GM19467 (cell line): ENCODE measurements around the gene DHDH.
A peak's percentile ranks its signal among the peaks of the same experiment; 100 is the strongest.

Source experiments
- ATAC-seq: cut with Tn5 transposase; IDR thresholded peaks from one replicate; pipeline ENCODE4 v1.9.1; 2021; ENCODE audit warnings: mild to moderate bottlenecking, moderate library complexity; ENCODE audit not compliant: unreplicated experiment

DHDH gene

DNA sequence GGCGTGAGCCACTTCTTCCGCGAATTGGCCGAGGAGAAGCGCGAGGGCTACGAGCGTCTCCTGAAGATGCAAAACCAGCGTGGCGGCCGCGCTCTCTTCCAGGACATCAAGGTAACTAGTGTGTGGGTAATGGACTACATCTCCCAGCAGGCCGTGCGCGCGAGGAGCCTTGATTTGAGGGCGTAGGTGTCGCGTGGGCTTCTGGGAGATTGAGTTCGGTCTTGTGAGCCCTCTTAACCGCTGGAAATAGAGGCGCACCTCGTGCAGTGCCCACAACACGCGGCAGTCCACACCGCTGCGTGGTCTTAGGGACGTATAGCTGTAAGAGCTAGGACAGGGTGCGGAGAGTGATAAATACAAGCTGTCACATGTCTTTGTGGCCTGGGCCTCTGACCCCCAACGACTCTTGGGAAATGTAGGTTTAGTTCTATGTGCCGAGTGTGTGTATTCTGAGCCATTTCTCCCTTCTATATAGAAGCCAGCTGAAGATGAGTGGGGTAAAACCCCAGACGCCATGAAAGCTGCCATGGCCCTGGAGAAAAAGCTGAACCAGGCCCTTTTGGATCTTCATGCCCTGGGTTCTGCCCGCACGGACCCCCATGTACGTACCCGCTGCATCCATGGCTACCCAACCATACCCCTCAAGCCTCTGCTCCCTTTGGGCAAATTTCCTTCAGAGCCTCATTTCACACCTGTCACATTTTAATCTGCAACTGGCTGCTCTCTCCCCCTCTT is 32.5 kb downstream of the DHDH start:
- ATAC-seq = peak; percentile 22

DNA sequence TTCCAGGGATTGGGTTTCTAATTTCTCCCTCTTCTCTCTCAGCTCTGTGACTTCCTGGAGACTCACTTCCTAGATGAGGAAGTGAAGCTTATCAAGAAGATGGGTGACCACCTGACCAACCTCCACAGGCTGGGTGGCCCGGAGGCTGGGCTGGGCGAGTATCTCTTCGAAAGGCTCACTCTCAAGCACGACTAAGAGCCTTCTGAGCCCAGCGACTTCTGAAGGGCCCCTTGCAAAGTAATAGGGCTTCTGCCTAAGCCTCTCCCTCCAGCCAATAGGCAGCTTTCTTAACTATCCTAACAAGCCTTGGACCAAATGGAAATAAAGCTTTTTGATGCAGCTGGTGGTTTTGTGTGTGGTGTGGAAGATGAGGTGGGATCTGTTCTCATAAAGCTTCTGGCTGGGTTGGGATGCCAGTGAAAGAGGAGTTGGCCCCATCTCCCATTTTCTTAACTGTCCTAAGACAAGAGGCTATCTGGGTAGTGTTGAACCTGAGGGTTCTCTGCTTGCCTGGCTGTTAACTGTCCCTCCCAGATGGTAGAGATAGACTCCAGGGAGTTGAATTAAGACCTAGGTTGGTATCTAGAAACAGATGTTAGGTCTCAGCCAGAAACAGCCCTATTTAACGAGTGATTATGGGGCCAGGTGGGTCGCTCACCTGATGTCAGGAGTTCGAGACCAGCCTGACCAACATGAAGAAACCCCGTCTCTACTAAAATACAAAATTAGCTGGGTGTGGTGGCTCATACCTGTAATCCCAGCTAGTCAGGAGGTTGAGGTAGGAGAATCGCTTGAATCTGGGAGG is 33.2 kb downstream of the DHDH start:
- ATAC-seq = no peak

DNA sequence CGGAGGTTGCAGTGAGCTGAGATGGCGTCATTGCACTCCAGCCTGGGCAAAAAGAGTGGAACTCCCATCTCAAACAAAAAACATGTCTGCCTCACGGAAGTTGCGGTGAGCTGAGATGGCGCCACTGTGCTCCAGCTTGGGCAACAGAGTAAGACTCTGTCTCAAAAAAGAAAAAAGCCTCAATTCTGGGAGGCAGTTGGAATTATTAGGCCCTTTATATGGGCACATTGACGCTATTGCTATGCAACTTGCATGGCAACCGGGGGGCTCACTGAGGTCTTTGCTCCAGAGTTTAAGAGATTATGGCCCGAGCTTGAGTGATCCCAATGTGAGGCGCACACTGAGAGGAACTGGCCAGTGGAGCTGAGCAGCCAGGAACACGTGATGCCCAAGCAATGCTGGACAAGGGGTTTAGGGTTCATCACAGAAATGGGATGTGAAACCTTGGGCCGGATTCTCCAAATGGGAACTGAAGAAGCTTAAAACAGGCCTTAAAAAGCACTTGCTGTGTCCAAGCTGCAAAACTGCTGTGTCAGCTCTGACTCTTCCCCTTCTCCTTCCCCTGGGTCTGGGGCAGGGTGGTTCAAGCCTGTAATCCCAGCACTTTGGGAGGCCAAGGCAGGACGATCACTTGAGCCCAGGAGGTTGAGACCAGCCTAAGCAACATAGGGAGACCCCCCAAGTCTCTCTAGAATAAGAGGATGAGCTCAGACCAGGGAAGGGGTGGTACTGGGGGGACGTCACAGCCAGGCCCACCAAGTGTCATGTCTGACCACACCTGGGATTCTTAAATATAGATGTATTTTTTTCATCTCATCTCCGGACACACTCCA is 34.1 kb downstream of the DHDH start:
- ATAC-seq = no peak

DNA sequence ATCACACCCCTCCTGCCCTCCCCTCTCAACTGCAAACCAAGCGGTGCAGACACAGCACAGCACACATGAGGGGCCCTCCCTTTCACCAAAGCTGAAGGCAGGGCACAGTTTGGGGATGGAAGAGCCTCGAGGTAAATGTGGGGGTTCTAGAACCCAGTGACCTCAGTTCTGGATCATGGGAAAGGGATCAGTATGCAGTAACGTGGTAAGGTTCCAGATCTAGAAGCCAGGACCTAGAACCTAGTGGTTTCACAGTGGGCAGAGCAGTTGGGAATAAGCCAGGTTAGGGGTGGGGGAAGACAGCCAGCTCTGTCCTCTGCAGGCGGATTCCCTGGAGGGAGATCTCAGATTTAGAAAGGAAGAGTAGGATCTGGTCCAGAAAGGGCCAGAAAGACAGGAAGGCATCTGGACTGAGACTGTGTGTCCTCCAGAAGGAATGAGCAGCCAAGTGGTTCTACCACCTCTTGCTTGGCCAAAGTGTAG is 34.7 kb downstream of the DHDH start:
- ATAC-seq = no peak

DNA sequence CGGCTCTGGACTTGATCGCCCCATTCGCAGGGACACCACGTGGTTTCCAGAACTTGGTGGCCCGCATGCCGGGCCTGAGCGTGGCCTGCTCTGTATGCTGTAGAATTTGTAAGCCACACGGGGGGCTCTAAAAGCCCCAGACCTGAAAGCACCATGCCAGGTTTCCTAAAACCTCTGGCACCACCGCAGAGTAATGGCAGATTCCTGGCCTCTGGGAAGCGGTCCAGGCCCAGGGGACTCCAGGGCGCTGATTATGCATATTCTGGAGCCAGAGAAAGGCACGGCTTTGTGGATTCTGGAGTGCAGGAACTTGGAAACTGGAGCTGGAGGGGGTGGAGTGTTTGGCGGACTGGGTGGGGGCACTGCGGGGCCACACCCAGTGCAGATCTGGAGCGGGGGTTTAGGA is 35.3 kb downstream of the DHDH start:
- no peak for ATAC-seq

DNA sequence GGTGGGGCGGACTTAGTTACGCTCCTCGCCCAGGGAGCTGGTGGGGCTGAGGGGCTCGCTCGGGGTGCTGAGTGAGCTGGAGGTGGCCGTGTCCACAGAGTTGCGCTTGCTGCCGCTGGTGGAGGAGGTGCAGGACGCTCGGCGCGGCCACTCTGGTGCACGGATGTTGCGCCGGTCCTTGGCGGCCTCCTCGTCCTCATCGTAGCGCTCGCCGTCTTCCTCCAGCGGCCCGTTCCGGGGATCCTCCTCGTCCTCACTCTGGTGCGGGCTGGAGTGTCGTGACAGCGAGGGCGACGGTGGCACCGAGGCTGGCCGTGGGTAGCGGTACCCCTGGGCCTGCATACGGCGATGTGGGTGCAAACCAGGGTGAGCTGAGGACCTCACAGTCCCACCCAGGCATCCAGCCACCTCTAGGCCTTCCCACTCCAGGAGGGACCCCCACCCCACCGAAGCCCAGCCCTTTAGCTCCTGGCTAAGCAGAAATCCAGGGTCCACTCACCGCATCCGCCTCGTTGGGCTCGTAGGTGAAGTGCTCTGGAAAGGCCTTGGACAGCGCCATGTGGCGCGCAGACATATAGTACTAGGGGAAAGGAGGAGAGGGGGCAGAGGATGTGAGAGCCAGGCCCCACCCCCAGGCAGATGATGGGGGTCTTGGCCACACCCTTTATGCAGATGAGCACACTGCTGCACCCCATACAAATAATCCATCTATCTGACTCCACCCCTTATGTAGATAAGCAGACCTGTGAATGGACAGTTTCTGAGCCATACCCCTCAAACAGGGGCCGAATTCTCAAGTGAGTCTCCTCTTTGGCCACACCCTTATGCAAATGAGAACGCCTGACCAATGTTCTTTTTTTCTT is 36.0 kb downstream of the DHDH start:
- no peak for ATAC-seq

DNA sequence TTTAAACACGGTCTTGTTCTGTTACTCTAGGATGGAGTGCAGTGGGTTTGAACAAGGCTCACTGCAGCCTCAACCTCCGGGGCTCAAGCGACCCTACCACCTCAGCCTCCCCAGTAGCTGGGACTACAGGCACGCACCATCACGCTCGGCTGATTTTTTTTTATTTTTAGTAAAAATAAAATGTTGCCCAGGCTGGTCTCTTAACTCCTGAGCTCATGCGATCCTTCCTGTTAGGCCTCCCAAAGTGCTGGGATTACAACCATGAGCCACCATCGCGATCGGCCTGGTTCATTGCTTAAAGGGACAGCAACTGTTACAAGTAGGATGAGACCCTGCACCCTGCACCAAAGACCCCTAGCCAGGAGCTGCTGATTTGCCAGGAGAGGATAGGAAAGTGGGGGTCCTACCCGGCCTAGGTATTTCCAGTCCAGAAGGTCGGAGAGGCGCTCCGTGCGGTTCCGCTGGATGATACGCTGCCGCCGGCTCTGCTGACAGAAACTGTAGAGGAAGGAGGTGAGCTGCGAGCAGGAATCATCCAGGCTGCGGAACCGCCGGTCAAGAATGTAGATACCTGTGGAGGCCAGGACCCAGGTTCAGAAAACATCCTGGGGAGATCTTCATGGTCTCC is 36.8 kb downstream of the DHDH start:
- no peak for ATAC-seq

DNA sequence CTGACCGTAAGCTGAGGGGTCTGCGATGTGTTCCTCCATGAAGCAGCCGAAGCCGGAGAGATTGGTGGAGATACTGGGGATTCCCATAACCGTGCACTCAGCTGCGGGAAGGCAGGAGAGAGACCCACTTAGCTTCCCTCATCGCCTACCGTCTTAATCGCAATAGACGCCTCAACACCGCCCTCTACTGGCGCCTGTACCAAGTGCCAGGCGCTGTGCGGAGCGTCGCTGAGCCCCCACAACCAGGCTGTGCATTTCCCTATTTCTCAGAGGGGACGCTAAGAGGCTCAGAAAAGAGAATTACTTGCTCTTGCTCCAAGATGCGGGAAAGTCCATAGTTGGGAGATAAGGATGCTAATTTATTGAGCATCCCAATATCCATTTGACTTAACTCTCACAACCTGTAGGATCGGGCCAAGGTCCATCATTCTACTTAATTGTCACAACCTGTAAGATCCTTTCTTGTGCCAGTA is 37.5 kb downstream of the DHDH start:
- ATAC-seq = no peak

DNA sequence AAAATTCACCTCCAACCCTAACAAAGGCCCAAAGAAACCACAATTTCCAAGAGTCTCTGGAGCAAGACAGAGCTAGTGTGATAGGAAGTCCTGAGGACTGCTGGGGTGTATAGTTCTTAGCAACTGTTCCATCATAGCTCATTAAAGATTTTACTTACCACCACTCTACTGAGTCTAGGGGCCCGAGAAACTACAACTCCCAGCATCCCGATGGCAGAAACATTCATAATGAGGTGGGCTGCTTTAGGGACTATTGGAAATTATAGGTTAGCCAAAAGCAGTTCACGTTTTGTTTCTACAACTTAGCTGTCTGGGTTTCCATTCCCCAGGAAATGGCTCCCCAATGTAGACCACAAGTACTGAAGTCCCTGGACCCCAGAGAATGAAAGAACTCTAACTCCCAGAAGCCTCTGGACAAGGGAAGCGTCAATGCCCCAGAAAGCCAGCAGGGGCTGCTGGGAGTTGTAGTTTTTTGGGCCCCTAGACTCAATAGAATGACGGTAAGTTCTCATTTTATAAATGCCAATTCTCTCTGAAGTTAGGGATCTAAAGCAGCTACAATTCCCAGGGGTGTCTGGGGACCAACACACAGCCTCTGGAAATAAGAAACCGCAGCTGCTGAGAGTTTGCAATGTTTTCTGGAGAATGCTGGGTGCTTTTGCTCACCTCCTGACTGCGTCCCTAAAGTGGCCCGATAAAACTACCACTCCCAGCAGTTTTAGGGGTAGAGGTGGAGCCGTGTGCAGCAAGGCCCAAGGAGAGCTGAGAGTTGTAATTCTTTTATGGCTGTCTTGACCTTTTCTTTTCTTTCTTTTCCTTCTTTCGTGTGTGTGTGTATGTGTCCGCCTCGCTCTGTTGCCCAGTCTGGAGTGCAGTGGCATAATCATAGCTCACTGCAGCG is 42.7 kb downstream of the DHDH start:
- no peak for ATAC-seq

DNA sequence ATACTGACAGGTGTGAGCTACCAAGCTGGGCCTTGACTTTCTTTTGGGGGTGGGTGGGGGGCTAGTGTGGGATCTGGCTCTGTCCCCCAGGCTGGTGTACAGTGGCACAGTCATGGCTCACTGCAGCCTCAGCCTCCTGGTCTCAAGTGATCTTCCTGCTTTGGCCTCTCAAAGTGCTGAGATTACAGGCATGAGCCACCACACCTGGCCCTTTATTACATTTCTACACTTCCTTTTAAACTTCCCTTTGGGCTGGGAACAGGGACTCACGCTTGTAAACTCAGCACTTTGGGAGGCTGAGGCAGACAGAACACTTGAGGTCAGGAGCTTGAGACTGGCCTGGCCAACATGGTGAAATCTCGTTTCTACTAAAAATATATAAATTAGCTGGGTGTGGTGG is 43.6 kb downstream of the DHDH start:
- ATAC-seq = no peak

DNA sequence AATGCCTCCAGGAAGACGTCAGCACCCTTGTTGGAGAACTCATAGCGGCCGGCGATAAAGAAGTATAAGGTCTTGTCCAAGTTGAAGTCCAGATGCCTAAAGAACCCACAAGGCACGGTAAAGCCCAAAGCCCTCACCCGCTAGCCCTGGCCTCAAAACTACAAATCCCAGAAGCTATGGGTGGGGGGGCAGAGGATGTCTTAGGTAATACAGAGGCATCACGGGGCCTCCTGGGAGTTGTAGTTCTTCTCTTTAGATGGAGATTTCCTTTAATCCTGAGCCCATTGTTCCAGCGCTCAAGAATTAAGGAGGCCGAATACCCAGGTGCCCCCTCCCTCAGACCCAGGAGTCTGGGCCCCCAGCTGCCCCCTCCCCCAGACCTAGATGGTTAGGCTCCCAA is 48.8 kb downstream of the DHDH start:
- ATAC-seq = no peak

DNA sequence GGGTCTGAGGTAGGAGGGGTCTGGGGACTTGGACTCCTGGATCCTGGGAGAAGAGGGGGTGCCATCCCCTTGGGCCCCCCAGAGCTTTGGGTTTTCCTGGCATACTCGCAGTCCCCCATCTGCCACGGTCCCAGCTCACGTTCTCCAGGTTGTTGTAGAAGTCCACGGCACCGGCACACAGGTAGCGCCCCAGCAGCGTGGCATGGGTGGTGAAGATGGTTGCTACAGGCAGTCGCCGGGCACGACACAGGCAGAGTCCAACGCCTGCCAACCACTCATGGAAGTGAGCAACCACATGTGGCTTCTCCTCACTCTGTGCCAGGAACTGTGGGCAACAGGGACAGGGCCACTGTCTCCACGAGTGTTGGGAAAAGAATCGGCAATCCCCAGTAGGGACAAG is 52.2 kb downstream of the DHDH start:
- ATAC-seq = no peak

DNA sequence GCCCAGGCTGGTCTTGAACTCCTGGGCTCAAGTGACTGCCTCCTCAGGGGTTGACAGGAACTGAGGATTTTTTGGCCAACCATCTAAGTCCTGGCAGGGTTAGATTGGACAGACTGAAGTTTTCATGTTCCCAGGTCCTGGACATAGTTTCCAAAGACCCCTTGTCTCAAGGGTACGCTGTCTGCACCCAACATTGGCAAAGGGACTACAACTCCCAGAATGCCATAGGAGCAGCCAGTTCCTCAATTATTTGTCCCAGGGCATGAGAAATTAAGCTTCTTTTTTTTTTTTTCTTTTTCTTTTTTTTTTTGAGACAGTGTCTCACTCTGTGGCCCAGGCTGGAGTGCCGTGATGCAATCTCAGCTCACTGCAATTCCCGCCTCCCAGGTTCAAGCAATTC is 52.7 kb downstream of the DHDH start:
- ATAC-seq = no peak

DNA sequence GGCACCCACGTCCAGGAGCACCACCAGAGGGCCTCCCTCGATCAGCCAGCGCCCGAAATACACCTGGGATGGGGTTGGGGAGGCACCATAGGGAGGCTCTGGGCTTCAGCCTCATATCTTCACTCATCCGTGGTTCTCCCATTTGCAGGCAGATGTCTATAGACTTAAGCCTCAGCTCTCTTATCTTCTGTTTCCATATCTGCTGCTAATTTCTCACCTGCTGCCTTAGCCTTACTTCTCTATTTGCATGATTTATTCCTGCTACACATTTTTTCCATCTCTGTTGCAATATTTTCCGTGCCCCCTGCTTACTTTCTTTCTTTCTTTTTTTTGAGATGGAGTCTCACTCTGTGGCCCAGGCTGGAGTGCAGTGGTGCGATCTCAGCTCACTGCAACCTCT is 53.8 kb downstream of the DHDH start:
- no peak for ATAC-seq

DNA sequence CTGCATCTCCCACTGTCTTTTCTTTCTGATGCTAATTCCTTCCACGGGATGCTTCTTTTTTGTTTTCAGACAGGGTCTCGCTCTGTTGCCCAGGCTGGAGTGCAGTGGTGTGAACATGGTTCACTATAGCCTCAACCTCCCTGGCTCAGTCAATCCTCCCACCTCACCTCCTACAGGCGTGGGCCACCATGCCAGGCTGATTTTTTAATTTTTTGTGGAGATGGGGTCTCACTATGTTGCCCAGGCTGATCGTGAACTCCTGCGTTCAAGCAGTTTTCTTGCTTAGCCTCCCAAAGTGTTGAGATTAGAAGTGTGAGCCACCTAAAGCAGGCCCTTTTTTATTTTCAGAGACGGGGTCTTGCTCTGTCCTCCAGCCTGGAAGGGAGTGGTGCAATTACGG is 54.8 kb downstream of the DHDH start:
- ATAC-seq = no peak

DNA sequence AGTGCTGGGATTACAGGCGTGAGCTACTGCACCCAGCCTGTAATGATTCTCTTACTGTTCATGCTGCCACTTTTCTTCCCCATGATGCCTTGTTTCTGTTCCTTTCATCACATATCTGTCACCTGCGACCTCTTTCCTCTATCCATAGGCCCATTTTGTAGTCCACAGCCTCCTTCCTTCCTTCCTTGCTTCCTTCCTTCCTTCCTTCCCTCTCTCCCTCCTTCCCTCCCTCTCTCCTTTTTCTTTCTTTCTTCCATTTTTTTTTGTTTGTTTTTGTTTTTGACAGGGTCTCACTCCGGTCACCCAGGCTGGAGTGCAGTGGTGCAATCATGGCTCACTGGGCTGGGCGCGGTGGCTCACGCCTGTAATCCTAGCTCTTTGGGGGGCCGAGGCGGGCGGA is 55.4 kb downstream of the DHDH start:
- ATAC-seq = no peak

DNA sequence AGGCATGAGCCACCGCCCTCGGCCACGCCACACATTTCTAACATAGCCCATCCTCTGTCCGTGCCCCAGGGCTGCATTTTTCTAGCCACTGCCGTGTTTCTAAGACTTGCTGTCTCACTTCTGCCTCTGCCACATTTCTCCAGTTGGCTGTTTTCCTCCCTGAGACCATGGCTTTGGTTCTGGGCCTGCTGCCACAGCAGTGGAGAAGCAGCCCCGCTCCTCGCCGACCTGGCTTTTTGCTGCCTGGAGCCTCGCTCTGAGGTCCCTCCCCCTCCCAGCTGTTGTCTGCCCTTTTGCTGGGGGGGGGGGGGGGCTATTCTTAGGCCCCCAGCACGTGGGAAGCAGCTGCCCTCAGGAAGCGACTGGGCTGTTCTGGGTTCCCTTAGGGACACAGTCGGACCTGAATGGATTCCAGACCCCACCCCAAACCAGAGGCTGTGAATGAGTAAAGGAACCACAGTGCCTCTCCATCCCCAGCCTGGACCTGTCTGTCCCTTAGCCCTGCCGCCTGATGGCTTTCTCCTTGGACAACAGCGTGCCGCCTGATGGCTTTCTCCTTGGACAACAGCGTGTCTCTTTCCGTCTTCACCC is 56.3 kb downstream of the DHDH start:
- ATAC-seq = no peak

DNA sequence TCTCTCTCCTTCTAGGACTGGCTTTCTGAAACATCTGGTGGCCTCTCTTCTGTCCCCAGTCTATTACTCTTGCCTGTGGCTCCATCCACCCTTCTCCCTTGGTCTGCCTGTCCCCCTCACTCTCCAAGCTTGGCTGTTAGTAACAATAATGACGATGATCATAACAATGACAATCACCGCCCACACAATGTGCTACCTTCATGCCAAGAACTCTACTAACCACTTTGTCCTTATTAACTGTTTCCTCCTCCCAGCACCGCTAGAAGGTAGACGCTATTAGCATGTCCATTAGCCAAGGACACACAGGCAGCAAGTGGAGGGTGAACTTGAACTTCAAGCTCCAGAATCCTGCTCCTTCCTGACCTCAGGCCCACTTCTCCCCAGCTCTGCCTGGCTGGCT is 56.9 kb downstream of the DHDH start:
- no peak for ATAC-seq
